HTERT RPE-1 (cell line): ENCODE measurements around the gene NIPBL.

ENCODE experiments used
- in situ Hi-C: fragments of 300-500 bp; cut with MboI; formaldehyde crosslinking; loops from 4 replicates; pipeline ENCODE4 v1.14.3; 2020; ENCODE audit warnings: low sequenced_read_pairs

NIPBL gene

DNA sequence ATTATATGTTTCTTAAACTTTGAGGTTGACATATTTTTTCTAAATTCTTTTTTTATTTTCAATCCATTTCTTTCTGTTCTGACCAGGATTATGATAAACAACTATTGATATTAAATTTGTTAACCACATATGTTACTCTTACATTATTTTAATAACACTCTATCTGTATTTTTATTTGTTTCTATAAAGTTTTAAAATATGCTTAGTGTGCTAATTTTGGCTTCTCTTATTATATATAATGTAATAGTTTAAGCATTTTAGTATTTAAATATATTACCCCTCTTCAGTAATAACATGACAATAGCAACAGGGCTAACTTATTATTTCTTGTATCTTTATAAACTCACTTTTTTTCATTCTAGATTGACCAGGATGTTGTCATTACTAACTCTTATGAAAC lies 137.8 kb downstream of the NIPBL start:
- in situ Hi-C loops, result no loop called here

DNA sequence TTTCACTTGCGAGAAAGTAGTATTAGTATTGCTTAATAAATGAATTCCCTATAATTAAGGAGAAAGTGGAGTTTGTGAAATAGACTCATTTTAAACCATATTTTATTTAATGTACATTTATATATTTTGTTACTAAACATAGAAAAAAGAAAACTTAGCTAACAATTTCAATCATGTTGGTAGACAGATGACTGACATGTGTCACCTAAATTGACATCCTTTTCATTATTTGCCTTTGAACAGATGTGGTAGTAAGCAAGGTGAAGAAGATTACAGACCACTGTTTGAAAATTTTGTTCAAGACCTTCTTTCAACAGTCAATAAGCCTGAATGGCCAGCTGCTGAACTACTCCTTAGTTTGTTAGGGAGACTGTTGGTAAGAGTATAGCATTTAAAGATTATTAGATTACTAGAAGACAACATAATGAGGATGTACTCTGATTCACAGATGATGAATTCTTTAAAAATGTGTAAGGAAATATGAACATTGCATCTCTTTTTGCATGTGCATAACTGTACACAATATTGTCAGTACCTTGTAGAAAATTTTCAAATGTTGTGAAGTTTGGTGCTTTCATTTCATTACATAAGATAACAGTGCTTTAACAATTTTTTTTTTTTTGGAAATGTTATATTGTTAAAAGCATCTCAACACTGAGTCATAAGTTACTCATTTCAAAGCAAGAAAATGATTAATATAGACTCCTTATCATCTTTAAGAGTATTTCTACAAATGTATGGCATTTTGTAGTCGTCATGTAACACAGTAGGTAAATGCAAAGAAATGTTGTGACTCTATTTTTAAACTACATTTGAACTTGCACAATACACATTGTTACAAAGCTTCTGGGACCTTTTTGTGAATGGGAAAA lies 139.5 kb downstream of the NIPBL start:
- in situ Hi-C loops, result no loop called here

DNA sequence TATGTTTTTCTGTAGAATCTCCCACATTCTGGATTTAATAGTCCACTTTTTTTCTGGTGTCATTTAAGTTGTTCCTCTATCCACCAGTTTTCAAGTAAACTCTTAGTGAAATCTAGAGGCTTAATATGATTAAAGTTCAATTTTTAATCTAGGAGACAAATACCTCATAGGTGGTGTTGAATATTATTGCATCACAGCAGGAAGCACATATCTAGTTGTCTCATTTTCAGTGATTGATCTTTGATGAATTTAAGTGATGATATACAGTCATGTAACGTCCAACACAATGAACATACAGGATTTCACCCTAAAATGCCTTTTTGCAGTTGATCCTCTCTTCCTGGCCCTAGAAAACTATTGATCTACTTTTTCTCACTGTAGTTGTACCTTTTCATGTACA lies 152.3 kb downstream of the NIPBL start:
- in situ Hi-C loops, result no loop called here

DNA sequence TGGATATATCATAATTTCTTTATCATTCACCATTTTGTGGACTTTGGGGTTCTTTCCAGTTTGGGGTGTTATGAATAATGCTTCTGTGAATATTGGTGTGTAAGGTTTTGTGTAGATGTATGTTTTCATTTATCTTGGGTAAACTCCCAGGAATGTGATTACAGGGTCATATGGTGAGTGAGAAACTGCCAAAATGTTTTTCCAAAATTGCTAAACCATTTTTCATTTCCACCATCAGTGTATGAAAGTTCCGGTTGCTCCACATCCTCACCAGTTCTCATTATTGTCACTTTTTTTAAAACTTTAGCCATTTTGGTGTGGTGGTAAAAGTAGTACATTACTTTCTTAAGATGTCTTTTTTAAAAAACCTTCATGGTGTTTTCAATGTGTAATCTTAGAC lies 152.9 kb downstream of the NIPBL start:
- in situ Hi-C loops, result no loop called here

DNA sequence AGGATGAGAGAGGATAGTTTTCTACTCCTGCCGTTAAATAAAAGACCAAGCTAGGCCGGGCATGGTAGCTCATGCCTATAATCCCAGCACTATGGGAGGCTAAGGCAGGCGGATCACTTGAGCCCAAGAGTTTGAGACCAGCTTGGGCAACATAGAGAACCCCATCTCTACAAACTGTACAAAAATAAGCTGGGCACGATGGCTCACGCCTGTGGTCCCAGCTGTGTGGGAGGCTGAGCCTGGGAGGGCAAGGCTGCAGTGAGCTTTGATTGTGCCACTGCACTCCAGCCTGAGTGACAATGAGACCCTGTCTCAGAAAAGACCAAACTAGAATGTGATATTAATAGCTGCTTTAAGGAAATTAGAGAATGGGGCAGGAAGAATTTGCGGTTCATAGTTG lies 158.4 kb downstream of the NIPBL start:
- in situ Hi-C loops, result no loop called here

DNA sequence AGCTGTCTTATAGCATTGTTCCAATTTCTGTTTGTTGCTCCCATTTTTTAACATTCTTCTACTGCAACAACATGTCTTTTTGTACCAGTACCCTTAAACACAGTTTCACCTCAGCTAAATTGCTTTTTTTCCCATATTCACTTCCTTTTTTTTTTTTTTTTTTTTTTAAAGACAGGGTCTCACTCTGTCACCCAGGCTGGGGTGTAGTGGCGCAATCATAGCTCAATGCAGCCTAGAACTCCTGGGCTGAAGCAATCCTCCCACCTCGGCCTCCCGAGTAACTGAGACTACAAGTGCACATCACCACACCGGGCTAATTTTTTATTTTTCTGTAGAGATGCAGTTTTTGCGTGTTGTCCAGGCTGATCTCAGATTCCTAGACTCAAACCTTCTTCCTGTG lies 161.3 kb downstream of the NIPBL start:
- in situ Hi-C loops, result no loop called here

DNA sequence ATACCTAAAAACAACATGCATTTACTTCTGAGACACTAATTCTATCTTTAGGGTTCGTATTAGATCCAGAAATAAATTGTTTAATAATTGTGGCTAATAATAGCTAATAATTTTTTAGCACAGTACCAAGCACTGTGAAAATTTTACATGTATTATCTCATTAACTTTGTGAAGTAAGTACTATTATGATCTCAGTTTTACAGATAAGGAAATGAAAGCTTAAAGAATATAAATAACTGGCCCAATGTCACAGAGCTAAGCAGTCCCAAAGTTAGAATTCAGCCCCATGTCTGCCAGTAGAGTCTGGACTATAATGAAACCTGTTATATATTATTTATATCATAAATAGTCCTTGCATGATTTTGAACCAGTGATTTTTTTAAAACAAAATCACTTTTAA lies 163.3 kb downstream of the NIPBL start:
- in situ Hi-C loops, result no loop called here

DNA sequence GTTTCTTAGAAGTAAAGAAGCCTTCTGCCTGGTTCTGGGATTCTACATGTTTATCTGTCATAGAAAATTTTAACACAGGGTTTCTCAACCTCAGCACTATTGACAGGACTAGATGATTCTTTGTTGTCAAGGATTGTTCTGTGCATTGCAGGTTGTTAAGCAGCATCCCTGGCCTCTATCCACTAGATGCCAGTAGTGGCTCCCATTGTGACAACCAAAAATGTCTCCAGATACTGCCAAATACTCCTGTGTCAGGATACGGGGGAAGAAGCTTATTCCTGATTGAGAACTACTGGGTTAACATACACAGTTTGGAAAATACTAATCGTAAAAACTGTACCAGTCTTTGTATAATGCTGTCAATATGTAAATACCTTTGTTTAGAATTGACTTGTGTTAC lies 167.1 kb downstream of the NIPBL start:
- in situ Hi-C loops, result no loop called here

DNA sequence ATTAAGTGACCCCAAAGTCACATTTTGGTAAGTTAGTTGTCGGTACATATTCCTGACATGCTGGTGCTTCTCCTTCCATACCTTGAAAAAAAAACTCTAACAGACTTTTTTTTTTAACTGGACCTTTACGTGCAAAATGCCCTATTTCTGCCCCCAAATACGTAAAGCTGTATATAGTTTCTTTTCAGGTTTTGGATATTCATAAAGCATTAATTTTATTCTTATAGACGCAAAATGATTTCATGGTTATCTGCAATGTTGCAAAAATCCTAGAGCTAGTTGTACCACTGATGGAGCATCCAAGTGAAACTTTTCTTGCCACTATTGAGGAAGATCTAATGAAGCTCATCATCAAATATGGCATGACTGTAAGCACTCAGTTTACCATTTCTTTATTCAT lies 167.6 kb downstream of the NIPBL start:
- in situ Hi-C loops, result no loop called here

DNA sequence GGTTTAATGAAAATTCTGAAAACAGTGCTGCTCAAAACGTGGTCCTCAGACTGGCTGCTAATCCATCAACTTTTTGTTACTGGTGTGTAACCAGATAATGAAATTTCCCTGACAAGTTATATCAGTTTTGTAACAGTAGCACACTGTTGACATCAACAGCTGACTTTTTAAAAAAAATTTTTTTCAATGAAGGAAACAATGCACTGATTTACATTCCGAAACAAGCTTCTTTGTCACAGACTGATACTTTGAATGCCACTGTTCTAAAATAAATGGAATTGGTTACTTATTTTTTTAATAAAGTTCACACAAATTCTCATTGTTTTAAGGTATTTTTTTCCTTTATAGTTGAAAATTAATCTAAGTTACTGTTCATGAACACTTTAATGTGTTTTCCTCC lies 169.1 kb downstream of the NIPBL start:
- in situ Hi-C loops, result no loop called here

DNA sequence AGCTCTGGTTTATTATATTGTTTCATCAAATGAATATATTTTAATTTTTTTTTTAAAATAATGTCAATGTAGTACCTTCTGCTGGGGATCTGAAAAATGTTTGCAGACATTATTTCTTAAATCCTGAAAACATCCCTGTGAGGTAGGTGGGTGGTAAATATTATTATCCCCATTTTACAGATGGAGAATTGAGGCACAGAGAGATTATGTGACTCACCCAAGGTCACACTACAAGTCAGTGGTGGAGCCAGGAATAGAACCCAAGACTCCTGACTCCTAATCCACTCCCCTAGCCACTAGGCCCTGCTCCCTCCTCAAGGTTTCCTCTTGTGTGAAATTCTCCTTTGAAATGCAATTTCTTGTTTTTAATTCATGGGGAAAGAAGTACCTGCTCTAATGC lies 171.4 kb downstream of the NIPBL start:
- in situ Hi-C loops, result no loop called here

DNA sequence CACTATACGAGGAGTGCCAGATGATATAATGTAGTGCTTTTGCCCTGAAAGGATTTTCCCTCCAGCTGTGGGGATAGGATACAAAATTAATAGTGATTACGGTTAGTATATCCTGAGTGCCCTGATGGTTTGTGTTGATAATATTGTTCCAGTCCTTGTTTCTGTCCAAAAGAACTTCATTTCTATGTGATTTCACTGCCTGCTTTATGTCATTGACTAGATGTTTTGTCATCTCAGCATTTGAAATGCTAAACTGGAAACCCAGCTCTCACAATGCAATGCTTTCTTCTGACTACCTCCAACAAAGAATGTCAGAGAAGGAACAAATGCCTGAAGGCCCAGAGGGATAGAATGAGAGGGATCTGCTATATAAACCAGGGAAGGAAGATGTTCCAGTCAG lies 177.8 kb downstream of the NIPBL start:
- in situ Hi-C loops, result no loop called here

DNA sequence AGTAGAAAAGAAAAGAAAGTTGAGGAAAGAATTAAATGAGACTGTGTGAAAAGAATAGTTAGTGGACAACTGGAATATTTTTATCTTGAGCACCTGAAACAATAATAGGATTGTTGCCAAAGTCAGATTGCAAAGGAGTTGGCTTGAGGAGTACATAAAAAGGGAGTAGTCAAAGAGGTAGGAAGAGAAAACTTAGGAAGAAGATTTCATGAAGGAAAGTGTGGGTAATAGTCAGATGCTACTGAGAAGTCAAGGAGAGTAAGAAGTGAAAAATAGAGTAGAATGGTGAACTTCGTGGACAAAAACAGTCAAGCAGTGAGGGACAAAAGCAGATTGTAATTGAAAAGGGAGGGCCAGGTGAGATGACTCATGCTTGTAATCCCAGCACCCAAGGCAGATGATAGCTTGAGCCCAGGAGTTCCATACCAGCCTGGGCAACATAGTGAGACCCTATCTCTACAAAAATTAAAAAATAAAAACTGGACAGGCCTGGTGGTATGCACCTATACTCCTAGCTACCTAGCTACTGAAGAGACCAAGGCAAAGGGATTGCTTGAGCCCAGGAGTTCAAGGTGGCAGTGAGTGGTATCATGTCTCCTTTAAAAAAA lies 178.9 kb downstream of the NIPBL start:
- in situ Hi-C loops, result no loop called here

DNA sequence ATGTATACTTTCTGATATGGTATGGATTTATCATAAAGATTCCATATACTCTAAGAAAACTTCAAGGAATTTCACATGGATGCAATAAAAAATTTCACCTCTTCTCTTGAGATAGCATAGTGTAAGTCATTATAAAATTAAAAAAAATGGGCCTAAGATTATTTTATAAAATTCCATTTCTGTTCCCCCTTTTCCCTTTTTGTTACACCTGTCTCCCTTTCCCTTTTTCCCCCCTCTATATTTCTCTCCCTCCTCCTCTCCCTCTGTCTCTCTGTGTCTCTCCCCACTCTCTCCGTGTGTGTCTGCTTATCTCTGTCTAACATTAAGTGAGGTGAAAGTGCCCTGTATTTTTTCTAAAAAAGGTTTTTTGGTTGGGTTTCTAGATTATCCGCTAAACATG lies 180.2 kb downstream of the NIPBL start:
- in situ Hi-C loops, result no loop called here

DNA sequence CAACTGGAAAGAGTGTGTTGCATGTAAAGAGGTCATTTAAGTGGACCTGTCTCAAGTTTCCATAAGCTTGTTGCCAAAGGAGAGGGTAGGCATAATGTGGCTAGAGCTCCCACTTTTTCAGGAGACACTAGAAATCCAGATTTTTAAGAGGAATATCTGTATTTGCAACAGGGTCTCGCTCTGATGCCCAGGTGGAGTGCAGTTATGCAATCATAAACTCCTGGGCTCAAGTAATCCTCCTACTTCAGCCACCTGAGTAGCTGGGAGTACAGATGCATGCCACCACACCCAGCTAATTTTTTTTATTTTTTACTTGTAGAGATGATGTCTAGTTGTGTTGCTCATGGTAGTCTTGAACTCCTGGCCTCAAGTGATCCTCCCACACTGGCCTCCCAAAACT lies 183.5 kb downstream of the NIPBL start:
- in situ Hi-C loops, result no loop called here

DNA sequence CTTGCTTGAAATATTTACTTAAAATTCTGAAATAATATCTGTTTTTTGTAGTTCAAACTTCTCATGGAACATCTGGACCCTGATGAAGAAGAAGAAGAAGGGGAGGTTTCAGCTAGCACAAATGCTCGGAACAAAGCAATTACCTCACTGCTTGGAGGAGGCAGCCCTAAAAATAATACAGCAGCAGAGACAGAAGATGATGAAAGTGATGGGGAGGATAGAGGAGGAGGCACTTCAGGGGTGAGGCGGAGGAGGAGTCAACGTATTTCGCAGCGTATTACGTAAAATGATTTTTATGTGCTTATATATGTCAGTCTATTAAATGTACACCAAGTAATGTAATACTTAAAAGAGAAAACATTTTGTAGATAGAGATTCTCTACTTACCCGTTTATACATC lies 187.2 kb downstream of the NIPBL start:
- in situ Hi-C loops, result no loop called here

DNA sequence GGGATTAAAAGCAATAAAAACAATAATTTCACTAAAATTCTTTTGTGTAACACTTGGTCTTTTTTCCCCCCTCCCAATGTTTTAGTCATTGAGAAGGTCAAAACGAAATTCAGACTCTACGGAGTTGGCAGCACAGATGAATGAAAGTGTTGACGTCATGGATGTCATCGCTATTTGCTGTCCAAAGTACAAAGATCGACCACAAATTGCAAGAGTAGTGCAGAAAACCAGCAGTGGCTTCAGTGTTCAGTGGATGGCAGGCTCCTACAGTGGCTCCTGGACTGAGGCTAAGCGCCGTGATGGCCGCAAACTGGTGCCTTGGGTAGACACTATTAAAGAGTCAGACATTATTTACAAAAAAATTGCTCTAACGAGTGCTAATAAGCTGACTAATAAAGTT lies 187.9 kb downstream of the NIPBL start:
- in situ Hi-C loops, result no loop called here

DNA sequence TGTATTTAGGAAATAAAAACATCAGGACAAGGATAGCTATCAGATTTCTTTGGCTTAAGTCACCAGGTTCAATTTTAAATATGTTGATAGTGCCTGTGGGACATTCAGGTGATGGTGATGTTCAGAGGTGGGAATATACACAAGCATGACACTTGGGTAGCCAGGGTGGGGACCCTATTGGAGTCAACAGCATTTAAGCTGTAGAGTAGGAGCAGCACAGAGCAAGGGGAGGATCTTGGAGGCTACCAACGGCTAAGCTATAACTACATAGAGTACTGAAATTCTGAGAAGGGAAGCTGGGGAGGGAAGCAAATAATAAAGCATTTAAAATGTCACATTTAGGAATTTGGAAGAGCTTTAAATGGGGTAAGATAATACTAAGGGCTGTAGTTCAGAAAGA lies 194.9 kb downstream of the NIPBL start:
- in situ Hi-C loops, result no loop called here

DNA sequence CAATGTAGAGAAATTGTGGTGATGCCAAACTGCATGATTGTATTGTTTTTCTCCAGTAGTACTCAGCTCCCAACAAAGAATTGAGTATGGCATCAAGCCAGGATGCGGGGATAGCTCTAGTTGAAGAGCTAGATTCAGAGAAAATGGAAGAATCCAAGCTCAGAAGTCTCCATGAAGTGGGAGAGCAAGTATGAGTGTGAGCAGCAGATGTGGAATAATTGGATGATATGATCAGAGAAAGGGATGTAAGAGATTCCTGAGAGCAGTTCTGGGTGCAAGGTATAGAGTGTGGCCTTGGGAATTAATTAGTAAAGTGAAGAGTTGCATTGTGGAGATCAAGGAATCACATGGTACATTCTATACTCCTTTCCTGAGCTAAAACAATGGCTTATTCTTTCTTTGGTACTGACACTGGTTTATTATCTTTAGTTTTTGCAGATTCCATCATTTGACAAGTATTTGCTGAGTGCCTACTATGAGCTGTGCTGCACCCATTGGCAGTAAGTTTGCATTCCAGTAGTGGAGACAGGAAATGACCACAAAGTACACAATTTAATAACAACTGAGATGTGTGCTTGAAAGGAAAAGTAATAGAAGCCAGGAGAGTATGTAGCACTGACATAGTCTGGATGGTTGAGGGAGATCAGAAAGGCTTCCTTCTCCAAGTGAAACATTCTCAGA lies 195.5 kb downstream of the NIPBL start:
- in situ Hi-C loops, result no loop called here

DNA sequence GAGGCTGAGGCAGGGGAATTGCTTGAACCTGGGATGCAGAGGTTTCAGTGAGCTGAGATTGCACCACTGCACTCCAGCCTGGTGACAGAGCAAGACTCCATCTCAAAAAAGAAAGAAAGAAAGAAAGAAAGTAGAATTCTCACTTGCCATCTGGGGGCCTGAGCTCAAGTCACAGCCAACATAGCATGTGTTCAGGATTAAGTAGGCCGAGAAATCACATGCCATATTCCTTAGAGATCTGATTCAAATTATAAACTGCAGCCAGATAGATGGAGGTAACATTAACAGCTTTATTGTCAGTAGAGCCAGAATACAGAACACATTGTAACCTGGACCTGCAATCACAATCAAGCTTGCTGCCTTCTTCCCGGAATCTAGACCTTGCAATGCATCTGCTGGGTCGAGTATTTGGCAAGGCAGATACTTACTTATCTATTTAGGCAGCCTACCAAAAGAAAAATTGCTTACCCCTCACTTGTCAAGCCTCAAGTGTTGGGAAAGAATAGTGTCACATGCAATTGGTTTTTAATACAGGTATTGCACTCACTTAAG lies 198.9 kb downstream of the NIPBL start:
- in situ Hi-C loops, result no loop called here

DNA sequence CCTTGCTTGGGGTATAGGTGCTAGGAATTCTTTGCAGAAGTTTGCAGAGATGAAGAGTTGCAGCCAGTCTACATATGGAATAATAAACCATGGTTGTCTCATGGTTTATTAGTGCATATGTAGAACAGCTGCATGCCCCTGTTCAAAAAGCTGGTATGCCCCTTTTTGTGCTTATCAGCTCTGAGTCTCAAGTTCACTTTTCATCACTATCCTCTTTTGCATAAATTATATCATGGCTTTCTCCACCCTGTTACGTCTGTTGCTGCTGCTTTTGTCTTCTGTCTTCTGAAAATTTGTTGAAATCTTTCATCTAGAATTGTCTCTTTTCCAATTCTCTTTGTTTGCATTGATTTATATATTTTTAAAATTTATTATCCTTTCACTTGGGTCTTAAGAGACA lies 200.6 kb downstream of the NIPBL start:
- in situ Hi-C loops, result no loop called here

DNA sequence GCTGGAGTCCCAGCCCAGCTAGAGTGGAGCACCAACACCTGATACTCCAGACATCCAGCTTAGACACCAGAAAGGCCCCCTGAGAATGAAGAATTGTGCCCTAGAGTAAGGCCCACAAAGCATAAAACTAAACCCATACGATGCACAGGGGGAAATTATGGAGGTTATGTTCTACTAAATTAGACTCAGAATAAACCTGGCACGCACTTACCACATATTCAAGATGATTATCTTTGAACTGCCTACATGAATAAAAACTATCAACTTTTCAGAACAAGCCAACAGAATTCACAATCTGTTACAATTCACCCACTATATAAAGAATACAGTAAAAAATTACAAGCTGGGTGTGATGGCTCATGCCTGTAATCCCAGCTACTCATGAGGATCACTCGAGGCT lies 204.1 kb downstream of the NIPBL start:
- in situ Hi-C loops, result no loop called here
